Activated T-cell treated with anti-CD3 and anti-CD28 coated beads, Interleukin-2, amount 50 U/mL, for 72 hours (primary cell): ENCODE measurements around the gene CEP104. TPM values are rescaled to one million over a fixed set of nuclear protein-coding genes. Genes with fewer than 3 reads are reported as not detected.

ENCODE experiments used
- ATAC-seq, 2 donors: fragments of 150-1000 bp; cut with Tn5 transposase; replicated peaks in 1 of 2; 2 replicates each; pipeline ENCODE4 v1.10.0; 2021; ENCODE audit warnings: moderate library complexity in 2 of 2, mild to moderate bottlenecking in 1 of 2
- DNase-seq, 2 donors: peaks; one replicate each; pipeline ENCODE4 v3.0.0; 2021 to 2022; ENCODE audit warnings: mixed read lengths in 1 of 2
- H3K27ac Mint-ChIP-seq: one replicate; pipeline ENCODE4 v1.8.0; 2022; ENCODE audit warnings: mild to moderate bottlenecking, moderate library complexity, mixed read lengths
- H3K27me3 Mint-ChIP-seq: one replicate; pipeline ENCODE4 v1.8.0; 2022; ENCODE audit warnings: low read depth, mixed read lengths
- H3K36me3 Mint-ChIP-seq, 2 donors: one replicate each; pipeline ENCODE4 v1.8.0; 2022; ENCODE audit warnings: mixed read lengths in 2 of 2, mild to moderate bottlenecking in 1 of 2; ENCODE audit not compliant: insufficient read depth in 2 of 2
- H3K4me1 Mint-ChIP-seq: one replicate; pipeline ENCODE4 v1.8.0; 2022; ENCODE audit warnings: low read depth, mixed read lengths
- H3K4me3 Mint-ChIP-seq, 2 donors: one replicate each; pipeline ENCODE4 v1.8.0; 2022; ENCODE audit warnings: mild to moderate bottlenecking in 2 of 2, mixed read lengths in 2 of 2, moderate library complexity in 2 of 2
- H3K9me3 Mint-ChIP-seq, 2 donors: one replicate each; pipeline ENCODE4 v1.8.0; 2022; ENCODE audit warnings: mixed read lengths in 2 of 2
- total RNA-seq, 2 donors: library from RNA; stranded (reverse); gene quantifications; one replicate each; pipeline ENCODE4 v1.2.3, GENCODE V29; 2022

The CEP104 gene
- total RNA-seq, 2 donors from 2014 or later = 37.4 to 48.1 TPM

GRCh38 chr1:3773572-3774275 is 83.3 kb downstream of the CEP104 start:
- Mint-ChIP-seq H3K9me3 (no peaks in the 10 kb centered on the region), H3K4me1 (peaks cover 10% of the 10 kb centered on the region), H3K27me3 (no peaks in the 10 kb centered on the region), H3K36me3 (no peaks in the 10 kb centered on the region), H3K4me3 (peak overlapping the region in 1 of 2 donors; percentile 17), H3K27ac (no peak overlapping the region)
- DNase-seq (no peak), ATAC-seq (no peak)

GRCh38 chr1:3772715-3773571 is 84.1 kb downstream of the CEP104 start, which contains the start of gene SMIM1:
Gene SMIM1, plus strand, starts transcription at chr1:3772749. Its CDS starts 2,625 bp downstream, at chr1:3775374.
- Mint-ChIP-seq H3K4me1 (peaks cover 10% of the 10 kb centered on the region), H3K4me3 (peak within 1 kb of the TSS; percentile 82), H3K27ac (no peak within 1 kb of the TSS), H3K27me3 (no peaks in the 10 kb centered on the region), H3K36me3 (no peaks in the 10 kb centered on the region), H3K9me3 (no peaks in the 10 kb centered on the region)
- no peak for ATAC-seq
- no peak for DNase-seq

GRCh38 chr1:3772027-3772714 is 84.8 kb downstream of the CEP104 start:
- H3K36me3 Mint-ChIP-seq = no peaks in the 10 kb centered on the region
- H3K27ac Mint-ChIP-seq = no peak overlapping the region
- no peaks in the 10 kb centered on the region for H3K9me3 Mint-ChIP-seq
- peak; percentile 92 to 94 for DNase-seq
- H3K4me3 Mint-ChIP-seq = peak overlapping the region; percentile 82
- peak; percentile 85 to 86 for ATAC-seq
- peaks cover 10% of the 10 kb centered on the region for H3K4me1 Mint-ChIP-seq
- no peaks in the 10 kb centered on the region for H3K27me3 Mint-ChIP-seq

GRCh38 chr1:3771108-3772026 is 85.6 kb downstream of the CEP104 start:
- Mint-ChIP-seq H3K4me3 (peak overlapping the region; percentile 82), H3K27me3 (peaks cover 2% of the 10 kb centered on the region), H3K36me3 (no peaks in the 10 kb centered on the region), H3K27ac (no peak overlapping the region), H3K4me1 (peaks cover 10% of the 10 kb centered on the region), H3K9me3 (no peaks in the 10 kb centered on the region)
- ATAC-seq (no peak), DNase-seq (no peak)

- Mint-ChIP-seq H3K9me3 (no peaks in the 10 kb centered on the region), H3K27me3 (peaks cover 7% of the 10 kb centered on the region), H3K4me1 (peaks cover 10% of the 10 kb centered on the region), H3K36me3 (no peaks in the 10 kb centered on the region), H3K27ac (no peak overlapping the region), H3K4me3 (peak overlapping the region in 1 of 2 donors; percentile 82)
- ATAC-seq (no peak), DNase-seq (no peak)
Observed at GRCh38 chr1:3770047-3770765, 86.8 kb downstream of the CEP104 start.

- Mint-ChIP-seq H3K4me3 (no peak overlapping the region), H3K27me3 (peaks cover 7% of the 10 kb centered on the region), H3K4me1 (peaks cover 10% of the 10 kb centered on the region), H3K27ac (no peak overlapping the region), H3K9me3 (no peaks in the 10 kb centered on the region), H3K36me3 (no peaks in the 10 kb centered on the region)
- ATAC-seq = no peak
- DNase-seq = no peak
Observed at GRCh38 chr1:3768811-3769390, 88.1 kb downstream of the CEP104 start.

- DNase-seq = no peak
- Mint-ChIP-seq H3K4me1 (peaks cover 10% of the 10 kb centered on the region), H3K27ac (no peak overlapping the region), H3K36me3 (no peaks in the 10 kb centered on the region), H3K27me3 (peaks cover 7% of the 10 kb centered on the region), H3K9me3 (no peaks in the 10 kb centered on the region), H3K4me3 (no peak overlapping the region)
- no peak for ATAC-seq
Observed at GRCh38 chr1:3767328-3767925, 89.6 kb downstream of the CEP104 start.

- Mint-ChIP-seq H3K9me3 (no peaks in the 10 kb centered on the region), H3K27ac (no peak overlapping the region), H3K27me3 (peaks cover 16% of the 10 kb centered on the region), H3K36me3 (no peaks in the 10 kb centered on the region), H3K4me1 (no peaks in the 10 kb centered on the region), H3K4me3 (no peak overlapping the region)
- ATAC-seq (no peak), DNase-seq (no peak)
Observed at GRCh38 chr1:3763351-3764125, 93.5 kb downstream of the CEP104 start.

- Mint-ChIP-seq H3K4me3 (no peak overlapping the region), H3K4me1 (no peaks in the 10 kb centered on the region), H3K36me3 (no peaks in the 10 kb centered on the region), H3K27me3 (peaks cover 16% of the 10 kb centered on the region), H3K27ac (no peak overlapping the region), H3K9me3 (no peaks in the 10 kb centered on the region)
- no peak for ATAC-seq
- no peak for DNase-seq
Observed at GRCh38 chr1:3762873-3763228, 94.2 kb downstream of the CEP104 start.

GRCh38 chr1:3762151-3762872 is 94.7 kb downstream of the CEP104 start:
- no peaks in the 10 kb centered on the region for H3K4me1 Mint-ChIP-seq
- no peaks in the 10 kb centered on the region for H3K9me3 Mint-ChIP-seq
- no peak overlapping the region for H3K4me3 Mint-ChIP-seq
- ATAC-seq (no peak), DNase-seq (no peak)
- peaks cover 16% of the 10 kb centered on the region for H3K27me3 Mint-ChIP-seq
- no peak overlapping the region for H3K27ac Mint-ChIP-seq
- no peaks in the 10 kb centered on the region for H3K36me3 Mint-ChIP-seq
